Thyroid gland (tissue), 4 donors: ENCODE measurements around the gene SLC35E4. TPM values are rescaled to one million over a fixed set of nuclear protein-coding genes. Genes with fewer than 3 reads are reported as not detected.

Experiments
- DNase-seq, 2 donors: peaks; one replicate each; pipeline ENCODE4 v3.0.0-alpha.2; 2019
- H3K27ac ChIP-seq, 3 donors: fragments of 200-600 bp; sonication (generic); 1 replicate in 2 of 3; 2 replicates in 1 of 3; pipeline ENCODE4 v1.5.1; 2016 to 2019; ENCODE audit warnings: mild to moderate bottlenecking in 1 of 3, moderate library complexity in 1 of 3
- H3K27me3 ChIP-seq: fragments of 200-600 bp; sonication (generic); one replicate; pipeline ENCODE4 v1.5.1; 2019
- H3K36me3 ChIP-seq, 2 donors: fragments of 200-600 bp; sonication (generic); one replicate each; pipeline ENCODE4 v1.5.1; 2016 to 2019
- H3K4me1 ChIP-seq, 2 donors: fragments of 200-600 bp; sonication (generic); one replicate each; pipeline ENCODE4 v1.5.1; 2017 to 2019
- H3K4me3 ChIP-seq, 3 donors: fragments of 200-600 bp; sonication (generic); replicated peaks in 1 of 3; 1 replicate in 2 of 3; 2 replicates in 1 of 3; pipeline ENCODE4 v1.5.1; 2016; ENCODE audit warnings: mild to moderate bottlenecking in 1 of 3
- H3K9me3 ChIP-seq: fragments of 200-600 bp; sonication (generic); one replicate; pipeline ENCODE4 v1.5.1; 2017
- CTCF ChIP-seq, 6 experiments: fragments of 200-600 bp in 3 of 6; fragments of 450-650 bp in 3 of 6; sonication (generic) in 3 of 6; IDR thresholded peaks; one replicate each; pipeline ENCODE4 v1.5.1; 2016 to 2019; ENCODE audit warnings: antibody characterized with exemption in 6 of 6, mild to moderate bottlenecking in 2 of 6, inconsistent platforms in 1 of 6, moderate library complexity in 1 of 6
- POLR2A ChIP-seq, 2 donors: fragments of 450-650 bp; IDR thresholded peaks; one replicate each; pipeline ENCODE4 v1.6.1; 2017; ENCODE audit warnings: antibody characterized with exemption in 2 of 2, mild to moderate bottlenecking in 2 of 2, moderate library complexity in 1 of 2
- WGBS, 2 donors: methylation state at CpG; one replicate each; pipeline ENCODE4 v1.1.5; 2017; 5-methylcytosine and 5-hydroxymethylcytosine counted together
- intact Hi-C: fragments of 100-400 bp; cut with DNase I; formaldehyde crosslinking; loops from one replicate; pipeline ENCODE4 v1.15.1; 2023
- total RNA-seq, 4 donors: library from RNA; depleted of rRNA; stranded (reverse); fragments of >200 nt; gene quantifications; one replicate each; pipeline ENCODE4 v1.2.3, GENCODE V29; 2016

The SLC35E4 gene
- total RNA-seq, 4 donors from 2014 or later, result 3.7 to 6.3 (median 5.0) TPM

GRCh38 chr22:30611197-30611596 is 24.4 kb upstream of the SLC35E4 start:
- TF ChIP-seq POLR2A (IDR thresholded peaks at IDR 0.05) (no peak), CTCF (IDR thresholded peaks at IDR 0.05) (no peak)
- no peak for DNase-seq
- H3K4me1 ChIP-seq, result peaks cover 13 to 15% of the 10 kb centered on the region in 2 donors
- no peak overlapping the region for H3K4me3 ChIP-seq
- WGBS, 2 donors, result 97 to 98% methylated on average over 3 of the region's 3 CpGs
- no peak overlapping the region for H3K27ac ChIP-seq
- H3K9me3 ChIP-seq, result no peaks in the 10 kb centered on the region
- no peaks in the 10 kb centered on the region for H3K27me3 ChIP-seq
- peaks cover 3 to 12% of the 10 kb centered on the region in 2 donors for H3K36me3 ChIP-seq
- intact Hi-C loops, result no loop called here

- H3K4me1 ChIP-seq, result peaks cover 5 to 10% of the 10 kb centered on the region in 2 donors
- 93 to 96% methylated on average over 8 of the region's 8 CpGs for WGBS, 2 donors
- intact Hi-C loops, result no loop called here
- H3K36me3 ChIP-seq, result peaks cover 3 to 12% of the 10 kb centered on the region in 2 donors
- no peak for DNase-seq
- no peaks in the 10 kb centered on the region for H3K27me3 ChIP-seq
- H3K4me3 ChIP-seq, result no peak overlapping the region
- TF ChIP-seq POLR2A (IDR thresholded peaks at IDR 0.05) (no peak), CTCF (IDR thresholded peaks at IDR 0.05) (no peak)
- no peaks in the 10 kb centered on the region for H3K9me3 ChIP-seq
- no peak overlapping the region for H3K27ac ChIP-seq
Measured at GRCh38 chr22:30612789-30613188, 22.8 kb upstream of the SLC35E4 start.

- DNase-seq, result no peak
- H3K4me1 ChIP-seq, result no peaks in the 10 kb centered on the region
- H3K4me3 ChIP-seq, result no peak overlapping the region
- H3K27ac ChIP-seq, result no peak overlapping the region
- no peaks in the 10 kb centered on the region for H3K9me3 ChIP-seq
- intact Hi-C loops, result no loop called here
- 99% methylated on average over 6 to 7 of the region's 7 CpGs for WGBS, 2 donors
- TF ChIP-seq POLR2A (IDR thresholded peaks at IDR 0.05) (no peak), CTCF (IDR thresholded peaks at IDR 0.05) (no peak)
- peaks cover 12 to 14% of the 10 kb centered on the region in 2 donors for H3K36me3 ChIP-seq
- no peaks in the 10 kb centered on the region for H3K27me3 ChIP-seq
Measured at GRCh38 chr22:30614268-30614667, 21.3 kb upstream of the SLC35E4 start.

GRCh38 chr22:30614879-30615278 is 20.7 kb upstream of the SLC35E4 start:
- H3K4me1 ChIP-seq, result no peaks in the 10 kb centered on the region
- peaks cover 12 to 16% of the 10 kb centered on the region in 2 donors for H3K36me3 ChIP-seq
- H3K27ac ChIP-seq, result no peak overlapping the region
- intact Hi-C loops, result no loop called here
- H3K27me3 ChIP-seq, result no peaks in the 10 kb centered on the region
- DNase-seq, result no peak
- TF ChIP-seq POLR2A (IDR thresholded peaks at IDR 0.05) (no peak), CTCF (IDR thresholded peaks at IDR 0.05) (no peak)
- no peaks in the 10 kb centered on the region for H3K9me3 ChIP-seq
- no peak overlapping the region for H3K4me3 ChIP-seq

- peaks cover 12 to 19% of the 10 kb centered on the region in 2 donors for H3K36me3 ChIP-seq
Measured at GRCh38 chr22:30615543-30615954, 20.0 kb upstream of the SLC35E4 start.

More at GRCh38 chr22:30615543-30615954, 20.0 kb upstream of the SLC35E4 start:
- 83 to 86% methylated on average over 6 to 7 of the region's 7 CpGs for WGBS, 2 donors
- no peak for DNase-seq
- TF ChIP-seq POLR2A (IDR thresholded peaks at IDR 0.05), result no peak
- no peak for TF ChIP-seq CTCF (IDR thresholded peaks at IDR 0.05)
- no peaks in the 10 kb centered on the region for H3K4me1 ChIP-seq
- H3K27ac ChIP-seq, result no peak overlapping the region
- intact Hi-C loops, result no loop called here
- H3K27me3 ChIP-seq, result no peaks in the 10 kb centered on the region
- no peaks in the 10 kb centered on the region for H3K9me3 ChIP-seq
- no peak overlapping the region for H3K4me3 ChIP-seq
